Measurements from ENCODE around the gene CRB3. TPM values are rescaled to one million over a fixed set of nuclear protein-coding genes. Genes with fewer than 3 reads are reported as not detected.

The CRB3 gene, protein sequence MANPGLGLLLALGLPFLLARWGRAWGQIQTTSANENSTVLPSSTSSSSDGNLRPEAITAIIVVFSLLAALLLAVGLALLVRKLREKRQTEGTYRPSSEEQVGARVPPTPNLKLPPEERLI
- total RNA-seq = 30.4 and 36.9 TPM in 2 replicates

DNA sequence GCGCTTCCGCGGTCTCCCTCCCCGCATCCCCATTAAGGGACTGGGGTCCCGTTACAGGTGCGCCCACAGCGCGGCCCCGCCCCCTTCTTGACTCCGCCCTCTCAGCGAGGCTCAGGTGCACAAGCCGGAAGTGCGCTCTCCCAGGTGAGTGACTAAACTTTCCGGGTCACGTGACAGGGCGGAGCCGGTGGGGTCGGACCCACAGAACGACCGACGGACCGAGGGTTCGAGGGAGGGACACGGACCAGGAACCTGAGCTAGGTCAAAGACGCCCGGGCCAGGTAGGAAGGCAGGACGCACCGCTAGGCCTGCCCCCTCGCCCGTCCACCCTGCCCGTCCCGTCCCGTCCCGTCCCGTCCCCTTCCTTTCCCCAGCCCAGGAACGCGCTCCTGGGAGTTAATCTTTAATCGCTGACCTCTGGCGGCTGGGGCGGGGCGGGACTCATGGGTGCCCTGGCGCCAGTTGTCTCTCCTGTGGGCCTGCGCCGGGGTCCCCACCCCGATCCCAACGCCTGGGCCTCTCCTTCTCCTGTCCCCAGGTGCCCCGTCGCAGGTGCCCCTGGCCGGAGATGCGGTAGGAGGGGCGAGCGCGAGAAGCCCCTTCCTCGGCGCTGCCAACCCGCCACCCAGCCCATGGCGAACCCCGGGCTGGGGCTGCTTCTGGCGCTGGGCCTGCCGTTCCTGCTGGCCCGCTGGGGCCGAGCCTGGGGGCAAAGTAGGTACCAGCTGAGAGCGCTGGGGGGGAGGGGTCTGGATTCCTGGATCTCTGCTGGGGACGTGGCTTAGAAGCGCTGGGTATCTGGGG is at the start of gene CRB3:
CRB3 (plus strand) TSS at position 202 of the 804 bp plus-strand sequence; CDS start at position 633, 431 bp downstream.

DNA sequence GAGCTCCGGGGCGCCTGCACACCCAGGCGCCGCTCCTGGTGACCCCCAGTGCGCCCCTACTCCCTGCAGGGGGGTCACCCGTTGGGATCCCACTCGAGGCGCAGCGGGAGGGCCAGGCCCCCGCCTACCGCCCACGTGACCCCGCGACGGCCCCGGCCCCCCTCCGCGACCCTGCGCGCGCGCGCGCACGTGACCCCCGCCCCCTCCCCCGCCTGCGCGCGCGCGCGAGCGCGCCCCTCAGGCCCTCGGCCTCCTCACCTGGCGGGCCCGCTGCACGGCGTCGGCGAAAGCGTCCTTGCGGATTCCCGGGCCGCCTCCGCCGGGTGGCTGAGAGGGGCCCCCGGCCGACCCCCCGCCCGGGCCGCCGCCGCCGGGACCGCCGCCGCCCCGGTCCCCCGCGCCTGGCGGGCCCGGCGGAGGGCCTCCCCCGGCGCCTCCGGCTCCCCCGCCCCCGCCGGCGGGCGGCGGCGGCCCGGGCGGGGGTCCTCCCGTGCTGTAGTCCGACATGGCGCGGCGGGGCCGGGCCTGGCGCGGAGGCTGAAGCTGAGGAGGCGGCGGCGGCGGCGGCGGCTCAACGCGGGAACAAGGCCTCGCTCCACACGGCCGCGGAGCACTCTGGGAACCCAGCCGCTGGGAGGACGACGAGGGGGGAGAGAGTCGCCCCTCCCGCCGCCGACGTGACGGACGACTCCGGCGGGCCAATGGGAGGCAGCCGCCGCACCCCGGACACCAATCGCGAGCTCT is 39.7 kb upstream of the CRB3 start, which contains the start of gene KHSRP:
KHSRP (minus strand) TSS at position 617 of the 744 bp plus-strand sequence; CDS start at position 507, 110 bp downstream.

DNA sequence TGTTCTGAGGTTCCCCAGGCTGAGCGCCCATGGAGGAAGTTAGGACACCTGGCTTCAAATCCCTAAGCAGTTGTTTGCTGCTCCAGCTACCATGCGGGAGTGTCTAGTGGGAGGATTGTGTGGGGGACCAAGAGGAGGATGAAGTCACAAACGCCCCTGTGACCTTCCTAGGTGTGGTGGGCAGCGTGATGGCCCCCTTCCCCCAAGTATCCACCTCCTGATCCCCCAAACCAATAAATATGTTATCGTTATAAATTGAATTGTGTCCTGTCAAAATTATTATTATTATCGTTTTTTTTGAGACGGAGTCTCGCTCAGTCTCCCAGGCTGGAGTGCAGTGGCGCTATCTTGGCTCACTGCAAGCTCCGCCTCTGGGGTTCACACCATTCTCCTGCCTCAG is 30.4 kb upstream of the CRB3 start, which contains the start of gene SLC25A41:
SLC25A41 (minus strand) TSS at position 101 of the 400 bp plus-strand sequence; CDS start at position 31, 70 bp downstream.

DNA sequence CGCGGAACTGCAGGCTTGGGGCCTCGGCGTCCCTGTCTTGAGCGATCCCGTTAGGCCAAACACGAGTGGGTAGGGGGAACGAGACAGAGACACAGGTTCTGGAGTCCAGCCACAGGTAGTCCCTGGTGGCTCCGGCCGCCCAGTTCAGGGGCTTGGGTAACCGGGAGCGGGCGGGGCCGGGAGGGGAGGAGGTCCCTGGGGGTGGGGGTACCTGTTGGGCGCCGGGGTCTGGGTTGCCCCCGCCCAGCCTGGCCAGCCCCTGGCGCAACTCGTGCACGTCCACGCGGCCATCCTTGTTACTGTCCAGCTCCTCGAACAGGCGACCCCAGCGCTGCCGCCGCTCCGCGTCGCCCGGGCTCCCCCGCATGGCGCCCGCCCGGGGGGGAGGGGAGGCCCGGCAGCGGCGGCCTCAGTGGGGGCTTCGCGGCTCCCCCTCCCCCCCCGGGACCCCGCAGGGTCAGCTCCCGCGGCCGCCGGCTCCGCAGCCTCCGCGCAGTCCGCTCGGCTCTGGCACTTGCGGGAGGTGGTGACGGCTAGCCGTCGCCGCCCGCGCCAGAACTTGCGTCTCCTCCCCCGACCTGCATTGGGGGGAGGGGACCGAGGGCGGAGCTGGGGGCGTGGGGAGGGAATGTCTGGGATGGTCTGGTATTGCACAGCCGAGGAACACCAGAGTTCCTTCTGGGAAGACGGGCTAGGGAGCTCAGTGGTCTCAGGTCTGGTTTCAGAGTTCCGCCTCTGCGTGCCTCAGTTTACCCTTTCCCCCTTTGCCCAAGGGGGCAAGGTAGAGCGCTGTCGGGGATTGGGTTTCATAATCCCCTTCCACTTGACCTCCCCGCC is 4.6 kb upstream of the CRB3 start, which contains the start of gene SLC25A23:
SLC25A23 (minus strand) TSS at position 531 of the 837 bp plus-strand sequence; CDS start at position 367, 164 bp downstream.

DNA sequence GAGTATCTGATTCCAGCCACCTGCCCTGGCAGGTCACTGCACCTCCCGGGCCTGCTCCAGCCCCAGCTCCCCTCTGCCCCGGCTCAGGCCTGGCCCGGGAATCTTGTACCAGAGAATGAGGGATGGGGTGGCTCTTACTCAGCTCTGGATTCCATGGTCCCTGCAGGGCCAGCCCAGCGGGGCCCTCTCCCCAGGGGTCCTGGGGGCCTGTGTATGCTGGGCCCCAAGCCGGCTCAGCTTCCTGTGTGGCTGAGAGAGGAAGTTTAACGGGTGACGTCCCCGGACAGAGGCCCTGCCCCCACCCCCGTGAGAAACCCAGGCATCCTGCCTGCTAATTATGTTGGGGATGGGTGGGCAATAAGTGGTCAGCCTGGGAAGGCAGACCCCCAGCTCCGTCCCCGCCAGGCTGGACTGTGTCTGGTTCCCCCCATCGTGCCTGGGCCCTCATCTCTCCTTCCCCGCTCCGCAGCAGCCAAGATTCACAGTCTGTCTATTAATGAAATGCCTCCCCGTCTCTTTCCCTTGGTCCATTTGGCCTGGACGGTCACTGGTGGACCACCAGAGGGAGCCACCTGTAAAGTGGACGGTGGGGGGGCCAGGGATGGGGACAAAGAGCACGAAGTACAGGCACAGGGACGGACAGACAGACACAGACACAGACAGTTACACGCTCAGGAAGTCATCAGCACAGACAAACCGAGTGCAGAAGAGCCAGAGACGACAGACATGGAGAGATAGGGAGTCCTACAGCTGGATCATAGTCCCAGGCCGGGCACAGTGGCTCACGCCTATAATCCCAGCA is 17.7 kb downstream of the CRB3 start, which contains the start of gene DENND1C:
DENND1C (minus strand) TSS at position 247 of the 802 bp plus-strand sequence; CDS start at position 155, 92 bp downstream.

DNA sequence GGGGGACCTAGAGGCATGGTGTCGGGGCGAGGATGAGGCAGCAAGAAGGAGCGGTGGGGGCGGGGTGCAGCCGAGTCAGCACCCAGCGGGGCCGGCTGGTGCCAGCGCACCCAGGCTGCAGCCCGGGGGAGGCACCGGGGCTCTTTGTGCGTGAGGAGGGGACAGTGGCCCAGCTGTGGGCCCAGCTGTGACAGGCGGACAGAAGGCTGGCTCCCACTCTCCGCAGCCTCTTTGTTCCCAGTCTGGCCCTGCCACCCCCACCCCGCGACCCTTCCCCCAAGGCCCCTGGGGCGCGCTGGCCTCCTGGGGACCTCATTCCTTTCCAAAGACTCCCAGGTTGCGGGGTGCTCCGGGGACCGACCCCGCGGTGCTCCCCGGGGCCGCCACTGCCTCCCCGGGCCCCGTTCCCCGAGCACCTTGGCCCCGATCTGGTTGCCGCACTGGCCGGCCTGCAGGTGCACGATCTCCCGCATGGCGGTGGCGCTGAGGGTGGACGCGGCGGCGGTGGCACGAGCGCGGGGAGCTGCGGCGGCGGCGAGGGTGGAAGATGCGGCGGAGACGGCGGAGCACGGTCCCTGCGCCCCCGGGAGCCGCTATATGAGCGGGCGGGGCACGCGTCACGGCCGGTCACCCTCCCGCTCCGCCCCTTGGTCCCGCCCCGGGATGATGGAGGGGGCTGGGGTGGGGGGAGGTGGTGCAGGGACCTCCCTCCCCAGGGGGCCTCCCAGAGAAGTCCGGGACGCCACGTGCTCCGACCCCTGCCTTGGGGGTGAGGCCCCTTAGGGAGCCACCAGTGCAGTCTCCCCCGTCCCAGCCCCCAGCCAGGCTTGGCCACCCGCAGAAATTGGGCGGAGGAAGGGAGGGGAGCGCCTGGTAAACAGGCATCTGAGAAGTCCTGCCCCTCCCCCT is 37.9 kb downstream of the CRB3 start, which contains the start of gene TUBB4A:
TUBB4A (minus strand) TSS at position 570 of the 909 bp plus-strand sequence; CDS start at position 473, 97 bp downstream.

Other genes with a start within 250 kb of the CRB3 start
- gene MLLT1, start 184.3 kb upstream of the CRB3 start, total RNA-seq = 15.7 and 20.3 TPM in 2 replicates
- not detected in 2 replicates for gene ACER1, start 130.7 kb upstream of the CRB3 start, total RNA-seq
- 131 and 155 TPM in 2 replicates for gene CLPP, start 102.7 kb upstream of the CRB3 start, total RNA-seq
- gene ALKBH7, start 91.5 kb upstream of the CRB3 start, total RNA-seq = 37.8 and 64.3 TPM in 2 replicates
- gene PSPN, start 88.3 kb upstream of the CRB3 start, total RNA-seq = 0.19 and 1.4 TPM in 2 replicates
- gene GTF2F1, start 71.1 kb upstream of the CRB3 start, total RNA-seq = 43.5 and 52.1 TPM in 2 replicates
- gene KHSRP, start 39.5 kb upstream of the CRB3 start, total RNA-seq = 120 and 172 TPM in 2 replicates
- gene SLC25A41, start 30.5 kb upstream of the CRB3 start, total RNA-seq = not detected in 2 replicates
- 43.7 and 50.1 TPM in 2 replicates for gene SLC25A23, start 4.5 kb upstream of the CRB3 start, total RNA-seq
- 0.05 and 0.14 TPM in 2 replicates for gene DENND1C, start 17.5 kb downstream of the CRB3 start, total RNA-seq
- gene TUBB4A, start 38.0 kb downstream of the CRB3 start, total RNA-seq = 0.14 TPM in 1 of 2 replicates, not detected in the other
- gene TNFSF9, start 66.8 kb downstream of the CRB3 start, total RNA-seq = 31.6 and 32.9 TPM in 2 replicates
- 0.35 TPM in 1 of 2 replicates, not detected in the other for gene CD70, start 126.9 kb downstream of the CRB3 start, total RNA-seq
- not detected in 2 replicates for gene TNFSF14, start 205.9 kb downstream of the CRB3 start, total RNA-seq